ENCODE results near the gene BMS1.

- no peak for TF ChIP-seq CEBPB (IDR thresholded peaks at IDR 0.05; ENCODE audit: borderline replicate concordance in 1 of 2, low read depth in 2 of 2, low read length in 2 of 2)
- TF ChIP-seq CTCF (IDR thresholded peaks at IDR 0.05 in 2 of 3, conservative IDR thresholded peaks at IDR 0.05 in 1 of 3; ENCODE audit: control insufficient read depth in 2 of 3, extremely low read depth in 1 of 3, insufficient read depth in 1 of 3, low read depth in 3 of 3, low read length in 3 of 3): no peak
- TF ChIP-seq KDM1A (IDR thresholded peaks at IDR 0.05; ENCODE audit: borderline replicate concordance): no peak
- TF ChIP-seq CEBPZ (IDR thresholded peaks at IDR 0.05; ENCODE audit: low read depth, low read length): no peak
- no peak for TF ChIP-seq CREB1 (IDR thresholded peaks at IDR 0.05; ENCODE audit: low read depth)
- no peak for TF ChIP-seq RELA (IDR thresholded peaks at IDR 0.05; ENCODE audit: borderline replicate concordance, partially characterized antibody)
- TF ChIP-seq ZNF274 (IDR thresholded peaks at IDR 0.05; ENCODE audit: insufficient read depth, insufficient read length): no peak
- no peak for TF ChIP-seq ATF7 (IDR thresholded peaks at IDR 0.05; ENCODE audit: low read depth)
- no peak for TF ChIP-seq RAD21 (IDR thresholded peaks at IDR 0.05; ENCODE audit: insufficient read depth, low read depth, low read length)
- no peak for TF ChIP-seq BRCA1 (IDR thresholded peaks at IDR 0.05; ENCODE audit: low read depth, low read length)
- no peak for TF ChIP-seq SP1 (IDR thresholded peaks at IDR 0.05; ENCODE audit: low read depth, low read length)
- TF ChIP-seq CHD1 (IDR thresholded peaks at IDR 0.05; ENCODE audit: low read depth, low read length): no peak
- no peak for TF ChIP-seq EZH2 (IDR thresholded peaks at IDR 0.05; ENCODE audit: borderline replicate concordance, control insufficient read depth, low read depth, low read length)
- no peak for TF ChIP-seq ZNF217 (IDR thresholded peaks at IDR 0.05)
These were observed 95.0 kb downstream of the BMS1 start for GRCh38 chr10:42877496-42878030.
